Right lobe of liver (tissue), 6 donors: ENCODE measurements around the gene PTRHD1. TPM values are rescaled to one million over a fixed set of nuclear protein-coding genes. Genes with fewer than 3 reads are reported as not detected.

ENCODE experiments used
- ATAC-seq, 4 donors: fragments of 200-7000 bp; cut with Tn5 transposase; one replicate each; pipeline ENCODE4 v1.9.1; 2020; ENCODE audit warnings: mild to moderate bottlenecking in 4 of 4, moderate library complexity in 4 of 4
- DNase-seq, 3 donors: peaks; one replicate each; pipeline ENCODE4 v3.0.0-alpha.2; 2020
- H3K27ac ChIP-seq, 3 donors: fragments of 200-600 bp; one replicate each; pipeline ENCODE4 v1.8.0; 2022
- H3K27me3 ChIP-seq, 2 donors: fragments of 200-600 bp; one replicate each; pipeline ENCODE4 v1.8.0; 2022
- H3K36me3 ChIP-seq, 4 donors: fragments of 200-600 bp; sonication (generic) in 1 of 4; one replicate each; pipeline versions ENCODE4 v1.5.1 to v1.8.0; 2017 to 2022; ENCODE audit warnings: control low read depth in 1 of 4
- H3K4me1 ChIP-seq, 4 donors: fragments of 200-600 bp; sonication (generic) in 1 of 4; one replicate each; pipeline versions ENCODE4 v1.5.1 to v1.8.0; 2017 to 2022; ENCODE audit warnings: control low read depth in 1 of 4
- H3K4me3 ChIP-seq, 3 donors: fragments of 200-600 bp; one replicate each; pipeline ENCODE4 v1.8.0; 2022
- H3K9me3 ChIP-seq, 4 donors: fragments of 200-600 bp; sonication (generic) in 1 of 4; one replicate each; pipeline versions ENCODE4 v1.5.1 to v1.8.0; 2017 to 2022; ENCODE audit warnings: control low read depth in 1 of 4
- POLR2A ChIP-seq: fragments of 450-650 bp; IDR thresholded peaks from one replicate; pipeline ENCODE4 v1.6.1; 2017; ENCODE audit warnings: antibody characterized with exemption, mild to moderate bottlenecking
- WGBS: methylation state at CpG from one replicate; pipeline ENCODE4 v1.1.6; 2018; ENCODE audit warnings: low coverage, low lambda C conversion rate; ENCODE audit not compliant: insufficient coverage; ENCODE audit errors: missing lambda C conversion rate; 5-methylcytosine and 5-hydroxymethylcytosine counted together
- intact Hi-C, 2 donors: fragments of 100-400 bp; cut with DNase I; formaldehyde crosslinking; loops; one replicate each; pipeline versions ENCODE4 v1.11.2 to v1.14.1; 2022
- total RNA-seq, 6 experiments: library from RNA; depleted of rRNA in 2 of 6; stranded (reverse); fragments of >200 nt in 2 of 6; fragmentation: NEBNext Ultra II Directional in 3 of 6; extraction: Animal tissue kit (Norgen Biotek cat#: 25700) in 3 of 6; gene quantifications; one replicate each; pipeline versions ENCODE4 v1.1.0 to v1.2.4, GENCODE V29; 2016 to 2023
- TF ChIP-seq, protein P1 (sequence below), 4 donors: fragments of 200-600 bp in 3 of 4; fragments of 450-650 bp in 1 of 4; IDR thresholded peaks; one replicate each; pipeline versions ENCODE4 v1.5.1 to v1.8.0; 2016 to 2022; ENCODE audit warnings: antibody characterized with exemption in 4 of 4, mild to moderate bottlenecking in 2 of 4
- donor health status: DM: no; HTN: yes; CAD: no.
- donor health status: DM: no; HTN: no; CAD: no.
- donor health status: DM: no; HTN: no; CAD: no.
- donor health status: DM: no; HTN: yes; CAD: no.
- donor health status: DM: no; HTN: yes; CAD: no.

The PTRHD1 gene
- total RNA-seq, 6 experiments from 2014 or later, result 10.1 to 16.4 (median 15.3) TPM

GRCh38 chr2:24840164-24840869 lies 47.1 kb upstream of the PTRHD1 start:
- no peak for TF ChIP-seq POLR2A
- TF ChIP-seq, protein P1, sequence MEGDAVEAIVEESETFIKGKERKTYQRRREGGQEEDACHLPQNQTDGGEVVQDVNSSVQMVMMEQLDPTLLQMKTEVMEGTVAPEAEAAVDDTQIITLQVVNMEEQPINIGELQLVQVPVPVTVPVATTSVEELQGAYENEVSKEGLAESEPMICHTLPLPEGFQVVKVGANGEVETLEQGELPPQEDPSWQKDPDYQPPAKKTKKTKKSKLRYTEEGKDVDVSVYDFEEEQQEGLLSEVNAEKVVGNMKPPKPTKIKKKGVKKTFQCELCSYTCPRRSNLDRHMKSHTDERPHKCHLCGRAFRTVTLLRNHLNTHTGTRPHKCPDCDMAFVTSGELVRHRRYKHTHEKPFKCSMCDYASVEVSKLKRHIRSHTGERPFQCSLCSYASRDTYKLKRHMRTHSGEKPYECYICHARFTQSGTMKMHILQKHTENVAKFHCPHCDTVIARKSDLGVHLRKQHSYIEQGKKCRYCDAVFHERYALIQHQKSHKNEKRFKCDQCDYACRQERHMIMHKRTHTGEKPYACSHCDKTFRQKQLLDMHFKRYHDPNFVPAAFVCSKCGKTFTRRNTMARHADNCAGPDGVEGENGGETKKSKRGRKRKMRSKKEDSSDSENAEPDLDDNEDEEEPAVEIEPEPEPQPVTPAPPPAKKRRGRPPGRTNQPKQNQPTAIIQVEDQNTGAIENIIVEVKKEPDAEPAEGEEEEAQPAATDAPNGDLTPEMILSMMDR (IDR thresholded peaks at IDR 0.05), result no peak
- WGBS, result 57% methylated on average over 15 of the region's 17 CpGs
- no peaks in the 10 kb centered on the region for H3K36me3 ChIP-seq
- intact Hi-C loops, result no loop called here
- H3K9me3 ChIP-seq, result no peaks in the 10 kb centered on the region
- no peaks in the 10 kb centered on the region for H3K27me3 ChIP-seq
- no peak for ATAC-seq
- H3K4me1 ChIP-seq, result no peaks in the 10 kb centered on the region
- no peak overlapping the region for H3K27ac ChIP-seq
- DNase-seq, result no peak
- H3K4me3 ChIP-seq, result no peak overlapping the region

DNA sequence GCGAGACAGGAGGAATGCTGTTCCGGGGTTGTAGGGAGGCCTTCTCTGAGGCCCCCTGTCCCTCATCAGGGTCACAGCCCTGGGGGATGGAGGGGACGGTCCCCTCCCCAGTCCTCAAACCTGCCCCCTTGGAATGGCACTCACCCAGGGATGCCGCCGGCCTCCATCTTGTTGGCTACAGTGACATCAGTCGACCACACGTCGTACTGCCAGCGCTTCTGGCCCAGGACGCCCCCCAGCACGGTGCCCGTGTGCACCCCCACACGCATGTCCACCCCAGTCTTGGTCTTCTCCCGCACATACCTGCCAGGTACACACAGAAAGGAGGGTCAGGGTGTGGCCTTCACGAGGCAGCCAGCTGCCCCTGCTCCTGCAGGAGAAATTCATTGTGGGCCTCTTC lies 46.5 kb upstream of the PTRHD1 start:
- intact Hi-C loops, result no loop called here
- Histone ChIP-seq H3K27me3 (no peaks in the 10 kb centered on the region), H3K9me3 (no peaks in the 10 kb centered on the region), H3K4me3 (no peak overlapping the region), H3K27ac (no peak overlapping the region), H3K4me1 (no peaks in the 10 kb centered on the region), H3K36me3 (no peaks in the 10 kb centered on the region)
- no CpG with 5 or more reads among the region's 15 CpGs for WGBS
- ATAC-seq, result no peak
- DNase-seq, result no peak
- no peak for TF ChIP-seq POLR2A
- TF ChIP-seq, protein P1 (IDR thresholded peaks at IDR 0.05), result no peak

DNA sequence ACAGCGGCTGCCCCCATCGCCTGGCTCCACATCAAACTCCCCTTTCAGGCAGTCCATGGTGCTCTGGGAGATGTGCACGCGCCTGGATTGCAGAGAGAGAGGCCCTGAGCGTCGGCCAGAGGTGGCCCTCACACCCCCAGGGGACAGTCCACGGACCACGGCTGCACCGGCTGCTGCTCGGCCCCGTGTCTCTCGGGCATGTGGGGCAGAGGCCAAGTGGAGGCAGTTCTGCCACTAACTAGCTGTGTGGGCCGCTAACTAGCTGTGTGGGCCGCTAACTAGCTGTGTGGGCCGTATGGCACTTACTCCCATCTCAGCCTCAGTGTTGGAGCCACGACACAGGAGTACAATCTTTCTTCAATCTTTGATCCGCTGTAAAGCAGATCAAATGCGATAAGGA lies 45.4 kb upstream of the PTRHD1 start:
- H3K4me1 ChIP-seq, result no peaks in the 10 kb centered on the region
- no peak for ATAC-seq
- no peak overlapping the region for H3K4me3 ChIP-seq
- WGBS, result 77% methylated on average over 5 of the region's 18 CpGs
- no peak overlapping the region for H3K27ac ChIP-seq
- TF ChIP-seq, protein P1 (IDR thresholded peaks at IDR 0.05), result no peak
- H3K27me3 ChIP-seq, result no peaks in the 10 kb centered on the region
- no peaks in the 10 kb centered on the region for H3K36me3 ChIP-seq
- no peaks in the 10 kb centered on the region for H3K9me3 ChIP-seq
- intact Hi-C loops, result no loop called here
- DNase-seq, result no peak

- Histone ChIP-seq H3K27me3 (no peaks in the 10 kb centered on the region), H3K4me1 (no peaks in the 10 kb centered on the region), H3K4me3 (no peak overlapping the region), H3K27ac (no peak overlapping the region), H3K36me3 (no peaks in the 10 kb centered on the region), H3K9me3 (no peaks in the 10 kb centered on the region)
- TF ChIP-seq POLR2A, result no peak
- TF ChIP-seq, protein P1 (IDR thresholded peaks at IDR 0.05), result no peak
- DNase-seq (no peak), ATAC-seq (no peak)
- 89% methylated on average over 5 of the region's 5 CpGs for WGBS
- intact Hi-C loops, result no loop called here
Measured at GRCh38 chr2:24837996-24838513, 44.9 kb upstream of the PTRHD1 start.
